DMS153 treated with DMSO at 0.1 percent for 48 hours (cell line): ENCODE measurements around the gene ZFYVE26.
"Not testable (repeated sequence)": the region's sequence is repeated elsewhere in the genome, so short reads cannot be mapped to it uniquely, and the experiment has no call there.

ENCODE experiments used
- DNase-seq: peaks from one replicate; lab custom pipeline; 2025; ENCODE audit not compliant: unreplicated experiment; lab: John Stamatoyannopoulos, UW

The ZFYVE26 gene

DNA sequence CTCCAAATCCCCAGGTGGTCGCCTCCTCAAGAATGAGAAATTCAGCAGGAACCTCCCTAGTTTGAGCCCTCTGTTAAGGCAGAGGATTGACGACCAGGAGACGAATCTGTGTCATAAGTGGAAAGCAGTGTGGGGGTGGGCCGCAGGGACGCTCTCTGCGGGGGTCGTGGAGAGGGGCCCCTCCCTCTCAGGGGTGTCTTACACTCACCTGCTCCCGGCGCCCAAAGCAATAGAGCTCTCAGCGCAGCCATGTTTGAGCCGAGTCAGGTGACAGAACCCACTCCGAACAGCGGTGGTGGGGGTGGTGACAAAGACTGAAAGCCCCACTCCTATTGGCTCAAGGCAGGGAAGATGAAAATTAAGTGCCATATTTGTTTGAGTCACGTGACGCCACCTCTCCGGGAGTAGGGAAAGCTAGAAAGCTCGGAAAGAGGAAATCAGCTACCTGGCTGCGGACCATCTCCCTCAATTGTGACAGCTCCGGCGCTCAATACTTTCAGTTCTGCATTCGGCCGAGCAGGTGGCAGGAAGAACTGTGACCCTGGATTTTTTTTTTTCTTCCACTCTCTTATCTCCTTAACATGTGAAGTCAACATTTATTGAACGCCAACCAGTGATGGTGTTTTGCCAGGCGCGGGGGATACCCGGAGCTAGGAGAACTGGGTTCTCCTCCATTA lies at the start of gene ZFYVE26:
Gene ZFYVE26 (minus strand): TSS at position 265 of the 677 bp plus-strand sequence. CDS start 627 bp downstream, outside the sequence.
- peak; percentile 92 for DNase-seq

DNA sequence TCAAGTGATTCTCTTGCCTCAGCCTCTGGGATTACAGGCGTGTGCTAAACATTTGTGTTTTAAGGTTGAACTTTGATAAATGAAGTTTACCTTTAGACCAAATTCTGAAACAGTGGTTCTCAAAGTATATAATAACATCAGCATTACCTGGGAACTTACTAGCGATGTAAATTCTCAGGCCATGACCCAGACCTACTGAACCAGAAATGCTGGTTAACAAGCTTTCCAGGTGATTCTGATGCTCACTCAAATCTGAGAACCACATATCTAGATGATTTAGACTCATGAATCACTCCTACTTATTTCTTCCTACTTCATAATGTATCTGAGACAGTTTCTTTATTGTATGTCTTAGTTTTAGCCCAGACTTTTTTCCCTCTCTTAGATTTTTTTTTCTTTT lies 46.8 kb upstream of the ZFYVE26 start:
- DNase-seq: no peak

DNA sequence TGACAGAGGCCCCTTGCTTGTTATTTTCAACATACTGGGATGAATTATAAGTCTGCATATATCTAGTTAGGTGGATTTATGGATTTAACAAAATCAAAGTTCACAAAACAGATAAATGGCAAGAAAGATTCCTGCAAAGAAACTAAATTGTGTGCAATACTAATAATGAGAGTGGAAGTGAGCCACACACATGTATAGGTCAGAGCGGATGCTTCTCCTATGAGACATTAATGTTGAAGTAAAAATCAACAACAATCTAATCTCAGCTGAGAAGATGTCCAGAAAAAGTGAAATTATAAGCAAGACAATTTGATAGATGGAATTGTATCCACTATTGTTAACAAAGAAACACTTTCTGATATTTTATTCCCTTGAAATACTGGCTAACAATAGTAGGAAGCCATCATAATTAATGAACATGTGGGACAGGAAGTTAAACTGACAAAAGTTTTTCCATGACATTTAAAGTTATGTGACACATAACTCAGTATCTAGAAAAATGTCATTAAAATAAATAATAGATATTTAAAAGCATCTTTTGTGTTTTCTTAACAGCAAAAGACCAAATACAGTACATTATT lies 42.9 kb upstream of the ZFYVE26 start:
- no peak for DNase-seq

DNA sequence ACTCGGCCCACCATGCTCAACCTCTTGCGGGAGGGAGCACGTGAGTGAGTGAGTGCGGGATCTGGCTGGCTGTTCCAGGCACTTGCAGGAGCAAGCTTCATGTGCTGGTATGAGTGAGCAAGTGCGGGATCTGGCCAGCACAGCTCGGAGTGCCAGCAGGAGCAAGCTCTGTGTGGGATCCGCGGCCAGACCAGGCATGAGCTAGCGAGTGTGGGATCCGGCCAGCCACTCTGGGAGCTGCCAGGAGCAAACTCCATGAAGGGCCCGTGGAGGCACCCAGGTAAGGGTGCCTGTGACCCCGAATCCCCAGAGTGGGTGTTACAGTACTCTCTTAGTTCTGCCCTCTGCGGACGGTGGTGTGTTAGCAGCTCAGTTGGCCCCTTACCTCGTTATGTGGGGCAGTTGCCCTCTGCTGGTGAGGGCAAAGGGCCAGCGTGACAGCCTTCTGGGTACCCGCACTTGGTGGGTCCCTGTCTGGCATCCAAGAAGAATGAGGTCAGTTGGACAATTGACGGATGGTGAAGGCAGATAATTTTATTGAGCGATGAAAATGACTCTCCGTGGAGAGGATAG lies 41.5 kb upstream of the ZFYVE26 start:
- DNase-seq: no peak

DNA sequence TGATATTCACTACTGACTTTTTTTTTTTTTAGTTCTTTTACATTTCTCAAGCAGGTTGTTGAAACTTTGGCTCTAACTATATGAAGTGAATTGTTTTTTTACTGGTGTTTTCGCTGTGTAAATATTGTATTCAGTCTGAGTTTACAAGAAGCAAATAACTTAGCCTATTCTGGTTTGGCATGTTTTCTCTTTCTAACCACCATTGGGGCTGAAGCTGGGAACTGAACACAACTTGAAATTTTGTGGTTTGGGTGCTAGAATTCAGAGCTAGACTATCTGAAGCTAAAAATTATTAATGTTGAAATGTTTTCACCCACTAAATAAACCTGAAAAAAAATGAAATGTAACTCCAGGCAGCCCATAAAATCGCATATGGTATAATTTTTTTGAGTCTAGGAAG lies 40.4 kb upstream of the ZFYVE26 start:
- DNase-seq: no peak

DNA sequence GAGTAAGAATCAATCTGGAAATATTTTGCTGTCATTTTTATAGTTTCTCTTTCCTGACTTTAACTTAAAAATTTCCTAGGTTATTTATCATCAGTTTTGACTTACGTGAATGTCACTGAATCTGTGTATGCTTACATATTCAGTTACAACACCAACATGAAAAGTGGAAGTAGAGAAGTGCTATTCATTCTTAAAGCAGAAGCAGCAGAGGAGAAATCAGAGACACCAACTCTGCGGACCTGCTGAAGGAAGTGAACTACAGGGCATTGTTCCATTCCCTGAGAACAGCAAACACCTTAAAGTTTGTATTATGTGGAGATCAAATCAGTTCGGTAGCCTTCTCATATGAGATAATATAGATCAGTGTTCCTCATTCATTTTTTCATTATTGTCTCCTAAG lies 37.3 kb upstream of the ZFYVE26 start:
- no peak for DNase-seq

DNA sequence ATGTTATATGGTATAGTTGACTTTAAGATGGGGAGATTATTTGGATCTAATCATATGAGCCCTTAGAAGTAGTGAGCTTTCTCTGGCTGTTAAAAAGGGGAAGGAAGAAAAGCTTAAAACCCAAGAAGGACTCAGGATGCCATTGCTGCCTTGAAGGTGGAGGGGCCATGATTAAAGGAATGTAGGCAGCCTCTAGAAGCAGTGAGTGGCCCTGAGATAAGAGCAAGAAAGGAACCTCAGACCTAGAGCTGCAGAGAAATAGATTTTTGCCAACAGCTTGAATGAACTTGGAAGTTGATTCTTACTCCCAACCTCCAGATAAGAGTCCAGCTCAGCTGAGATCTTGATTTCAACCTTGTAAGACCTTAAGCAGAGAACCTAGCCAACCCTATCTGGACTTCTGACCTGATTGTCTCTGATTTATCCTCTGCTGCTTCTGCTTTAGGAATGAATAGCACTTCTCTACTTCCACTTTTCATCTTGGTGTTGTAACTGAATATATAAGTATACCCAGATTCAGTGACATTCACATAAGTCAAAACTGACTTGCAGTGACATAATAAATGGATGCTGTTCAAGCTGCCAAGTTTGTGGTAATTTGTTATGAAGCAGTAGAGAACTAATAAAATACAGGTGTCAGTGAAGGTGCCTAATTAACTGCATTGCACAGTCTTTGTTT lies 36.7 kb upstream of the ZFYVE26 start:
- DNase-seq: no peak

DNA sequence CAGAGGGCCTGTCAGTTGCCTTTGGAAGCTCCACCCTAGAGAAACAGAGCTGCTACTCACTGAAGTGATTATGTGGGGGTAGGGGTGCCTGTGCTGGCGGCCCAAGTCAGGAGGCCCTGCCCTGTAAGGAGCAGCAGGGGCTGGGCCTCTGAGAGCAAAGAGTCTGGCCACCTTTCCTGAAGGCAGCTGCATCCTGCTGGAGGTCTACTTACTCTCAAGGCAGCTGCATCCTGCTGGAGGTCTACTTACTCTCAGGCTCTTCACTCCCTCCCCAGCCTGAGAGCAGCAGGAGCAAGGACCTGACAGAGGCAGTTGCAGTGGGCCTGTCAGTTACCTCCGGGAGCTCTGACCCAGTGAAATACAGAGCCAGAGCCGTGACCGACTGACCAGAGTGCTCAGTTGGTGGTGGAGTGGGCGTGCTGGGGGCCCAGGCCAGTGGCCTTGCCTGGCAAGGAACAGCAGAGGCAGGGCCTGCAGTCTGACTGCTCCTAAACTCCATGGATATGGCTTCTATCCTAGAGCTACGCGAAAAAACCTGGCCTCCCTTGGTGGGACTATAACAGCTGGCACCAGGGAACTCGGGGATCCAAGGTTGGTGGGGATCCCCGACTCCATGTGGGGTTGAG lies 35.5 kb upstream of the ZFYVE26 start:
- DNase-seq: no peak

DNA sequence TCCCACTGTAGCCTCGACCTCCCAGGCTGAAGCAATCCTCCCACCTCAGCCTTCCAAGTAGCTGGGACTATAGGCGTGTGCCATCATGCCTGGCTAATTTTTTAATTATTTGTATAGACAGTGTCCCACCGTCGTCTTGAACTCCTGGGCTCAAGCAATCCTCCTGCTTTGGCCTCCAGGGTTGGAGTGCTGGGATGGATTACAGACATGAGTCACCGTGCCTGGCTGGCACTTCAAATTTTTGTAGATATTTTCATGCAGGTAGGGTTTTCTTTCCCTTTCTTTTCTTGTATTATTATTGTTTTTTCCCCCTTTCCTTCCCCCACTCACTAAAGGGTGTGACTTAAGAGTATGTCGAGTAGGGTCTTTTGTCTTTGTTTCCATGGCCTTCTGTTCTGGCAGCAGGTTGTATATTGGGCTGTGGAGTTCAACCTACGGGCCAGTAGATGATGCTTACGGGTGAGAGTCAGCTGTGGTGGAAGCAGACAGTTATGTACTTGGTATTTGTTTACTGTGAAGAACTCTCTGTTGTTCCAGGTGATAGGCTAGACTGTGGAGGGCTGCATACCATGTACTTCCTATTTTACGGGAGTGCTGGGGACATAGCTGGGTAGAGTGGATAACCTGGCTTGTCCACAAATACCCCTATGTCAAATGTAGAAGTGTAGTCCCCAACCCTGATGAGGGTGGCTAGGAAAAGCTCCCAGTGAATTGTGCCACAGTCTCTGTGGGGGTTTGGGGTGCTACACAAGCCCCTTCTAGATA lies 33.9 kb upstream of the ZFYVE26 start:
- no peak for DNase-seq

DNA sequence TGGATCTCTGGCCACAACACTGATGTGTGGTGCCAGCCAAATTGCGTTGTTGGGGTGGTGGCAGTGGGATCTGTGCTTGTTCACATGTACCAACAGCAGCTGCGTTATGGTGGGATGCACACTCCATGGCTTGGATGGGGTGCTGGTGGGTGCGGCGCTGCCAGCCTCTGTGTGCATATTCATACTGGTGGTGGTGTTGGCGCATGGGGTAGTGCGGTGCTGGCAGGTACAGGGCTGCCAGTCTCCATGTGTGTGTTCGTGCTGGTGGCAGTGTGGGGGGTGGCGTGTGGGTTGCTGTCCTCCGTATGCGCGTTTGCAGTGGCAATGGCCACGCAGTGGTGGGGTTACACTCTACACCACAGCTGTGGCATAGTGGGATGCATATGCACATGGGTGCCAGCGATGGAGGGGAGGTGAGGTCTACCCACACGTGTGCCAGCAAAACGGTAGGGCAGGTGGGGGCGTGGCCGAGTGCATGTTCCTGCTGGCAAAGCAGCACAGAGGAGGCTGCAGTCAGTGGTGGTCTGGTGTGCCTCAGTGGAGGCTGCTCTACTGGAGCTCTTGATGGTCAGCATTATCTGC lies 29.7 kb upstream of the ZFYVE26 start:
- DNase-seq: no peak

DNA sequence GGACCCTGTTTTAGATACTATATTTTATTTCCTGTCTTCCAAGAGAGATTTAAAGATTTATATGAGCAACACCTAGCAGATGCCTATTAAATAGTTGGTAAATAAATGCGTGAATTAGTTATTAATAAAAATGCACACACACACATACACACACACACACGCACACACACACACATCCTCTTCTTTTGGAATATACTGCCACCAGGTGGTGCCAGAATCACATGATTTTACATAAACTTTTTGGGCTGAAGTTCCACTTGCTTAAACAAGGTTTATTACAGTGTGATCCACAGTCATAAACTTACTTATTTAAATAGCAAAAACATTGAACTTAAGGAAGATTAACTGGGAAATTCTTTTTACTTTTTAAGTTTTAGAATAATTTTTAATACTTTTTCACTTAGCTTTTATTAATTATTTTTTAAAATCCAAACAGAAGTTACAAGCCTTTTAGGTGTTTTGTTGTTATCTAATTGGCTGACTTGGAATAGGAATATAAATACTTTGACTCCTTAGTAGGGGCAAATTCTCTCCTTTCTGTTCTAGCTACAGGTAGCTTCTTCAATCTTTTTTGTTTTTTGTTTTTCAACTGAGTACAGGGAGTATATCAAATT lies 20.7 kb upstream of the ZFYVE26 start:
- peak; percentile 29 for DNase-seq

DNA sequence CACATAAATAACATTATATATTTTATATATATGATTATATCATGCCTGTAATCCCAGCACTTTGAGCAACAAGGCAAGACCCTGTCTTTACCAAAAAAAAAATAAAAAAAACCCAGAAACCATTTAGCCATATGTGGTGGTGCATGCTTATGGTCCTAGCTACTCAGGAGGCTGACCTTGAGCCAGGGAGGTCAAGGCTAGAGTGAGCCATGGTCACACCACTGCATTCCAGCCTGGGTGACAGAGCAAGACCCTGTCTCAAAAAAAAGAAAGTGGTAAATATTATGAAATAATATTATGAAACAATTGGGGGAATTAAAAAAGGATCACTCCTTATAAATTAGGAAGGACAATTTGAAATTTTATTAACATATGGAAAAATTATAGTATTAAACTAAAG lies 19.2 kb upstream of the ZFYVE26 start:
- DNase-seq: no peak

DNA sequence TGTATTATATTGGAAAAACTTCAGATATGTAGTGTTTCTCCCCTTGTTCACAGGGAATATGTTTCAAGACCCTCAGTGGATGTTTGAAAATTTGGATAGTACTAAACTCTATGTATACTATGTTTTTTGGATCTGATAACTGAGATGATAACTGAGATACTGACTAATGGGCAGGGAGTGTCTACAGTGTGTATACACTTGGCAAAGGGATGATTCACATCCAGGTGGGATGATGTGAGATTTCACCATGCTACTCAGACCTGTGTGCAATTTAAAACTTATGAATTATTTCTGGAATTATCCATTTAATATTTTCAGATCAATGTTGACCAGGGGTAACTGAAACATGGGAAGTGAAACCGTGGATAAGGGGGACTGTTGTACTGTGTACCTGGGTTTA lies 17.0 kb upstream of the ZFYVE26 start:
- DNase-seq: no peak

DNA sequence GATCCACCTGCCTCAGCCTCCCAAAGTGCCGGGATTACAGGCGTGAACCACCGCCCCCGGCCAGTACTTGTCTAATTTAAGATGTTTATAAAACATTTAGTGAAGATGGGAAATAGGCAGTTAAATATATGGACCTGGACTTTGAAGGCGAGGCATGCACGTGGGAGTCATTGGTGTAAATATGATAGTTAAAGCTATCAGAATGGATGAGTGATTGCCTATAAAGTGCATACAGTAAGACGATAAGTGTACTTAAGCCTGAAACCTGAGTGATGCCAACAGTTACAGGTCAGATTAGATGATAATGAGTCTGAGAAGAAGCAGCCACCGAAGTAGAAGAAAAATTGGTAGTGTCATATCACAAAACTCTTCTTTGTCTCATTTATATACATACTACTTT lies 14.7 kb upstream of the ZFYVE26 start:
- DNase-seq: no peak

DNA sequence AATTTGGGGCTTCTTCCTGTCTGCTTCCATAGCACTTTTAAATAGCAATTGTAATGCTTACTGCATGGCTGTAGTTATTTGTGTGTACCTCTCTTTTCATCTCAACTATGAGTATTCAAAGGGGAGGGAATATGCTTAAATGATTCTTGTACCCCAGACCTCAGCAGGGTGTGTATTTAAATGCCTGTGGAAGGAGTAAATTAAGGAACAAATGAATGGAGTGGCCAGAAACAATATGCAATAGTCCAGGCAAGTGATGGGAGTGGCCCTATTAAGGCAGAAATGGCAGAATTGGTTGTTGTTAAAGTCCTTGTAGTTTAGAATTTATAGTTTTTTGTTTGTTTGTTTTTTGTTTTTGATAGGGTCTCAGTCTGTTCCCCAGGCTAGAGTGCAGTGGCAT lies 4.7 kb upstream of the ZFYVE26 start:
- DNase-seq: no peak

DNA sequence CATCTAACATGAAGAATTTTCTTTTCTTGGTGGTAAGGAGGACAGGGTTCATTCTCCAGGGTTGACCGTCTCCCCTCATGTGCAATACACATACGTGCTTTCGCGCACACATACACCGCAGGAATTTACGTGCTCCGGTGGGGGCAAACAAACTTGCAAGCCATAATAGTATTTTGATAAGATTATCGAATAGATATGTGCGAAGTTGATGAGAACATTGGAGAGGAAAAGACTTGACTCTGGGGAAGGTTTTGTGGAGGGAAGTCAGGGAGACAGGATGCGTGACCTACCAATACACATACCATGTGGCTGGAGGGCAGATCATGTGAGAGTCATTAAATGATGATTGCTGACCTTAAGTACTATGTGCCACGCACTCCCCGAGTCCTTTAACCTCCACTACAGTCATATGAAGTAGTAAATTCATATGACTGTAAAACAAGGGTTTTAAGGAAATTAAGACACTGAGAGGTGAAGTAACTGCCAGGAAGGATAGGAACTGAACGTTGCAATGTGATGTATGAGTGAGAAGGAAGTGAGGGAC lies 4.1 kb upstream of the ZFYVE26 start:
- DNase-seq: no peak

DNA sequence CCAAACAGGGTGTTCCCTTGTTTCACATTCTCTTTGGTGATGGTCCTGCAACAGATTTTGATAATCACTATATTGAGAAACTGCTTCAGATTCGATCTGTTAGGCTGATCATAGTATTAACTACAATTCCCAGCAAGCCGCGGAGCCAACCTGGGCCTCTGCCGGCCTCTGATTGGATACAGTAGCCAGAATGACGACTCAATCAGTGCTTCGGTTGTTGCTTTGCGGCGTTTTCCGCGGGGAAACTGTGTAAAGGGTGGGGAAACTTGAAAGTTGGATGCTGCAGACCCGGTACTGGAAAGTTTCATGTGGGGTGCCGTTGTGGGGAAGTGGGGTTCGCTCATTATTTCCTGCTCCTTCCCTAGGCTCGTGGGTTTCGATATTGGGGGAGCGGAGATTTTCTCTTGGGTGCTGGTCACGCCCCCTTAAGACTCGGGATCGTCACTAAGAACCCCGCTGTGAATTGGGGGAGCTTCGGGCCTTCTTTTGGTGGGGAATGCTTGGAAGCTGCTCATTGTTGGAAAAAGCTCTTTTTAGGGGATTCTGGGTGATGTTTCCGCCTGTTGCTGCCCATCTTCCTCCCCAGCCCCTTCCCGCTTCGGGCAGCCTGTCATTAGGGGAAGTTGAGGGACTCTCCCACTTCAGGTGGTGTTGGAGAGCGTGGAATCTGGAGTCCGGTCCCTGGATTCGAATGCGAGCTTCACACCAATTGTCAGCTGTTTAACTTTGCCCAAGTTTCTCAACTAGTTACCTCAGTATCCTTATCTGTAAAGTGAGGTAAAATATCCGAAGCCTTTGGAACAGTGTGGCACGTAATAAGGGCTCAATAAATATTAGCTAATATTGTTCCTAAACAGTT lies 3.4 kb upstream of the ZFYVE26 start, which contains the start of gene RAD51B:
Gene RAD51B (plus strand): TSS at position 217 of the 859 bp plus-strand sequence.
- peak; percentile 77 for DNase-seq

DNA sequence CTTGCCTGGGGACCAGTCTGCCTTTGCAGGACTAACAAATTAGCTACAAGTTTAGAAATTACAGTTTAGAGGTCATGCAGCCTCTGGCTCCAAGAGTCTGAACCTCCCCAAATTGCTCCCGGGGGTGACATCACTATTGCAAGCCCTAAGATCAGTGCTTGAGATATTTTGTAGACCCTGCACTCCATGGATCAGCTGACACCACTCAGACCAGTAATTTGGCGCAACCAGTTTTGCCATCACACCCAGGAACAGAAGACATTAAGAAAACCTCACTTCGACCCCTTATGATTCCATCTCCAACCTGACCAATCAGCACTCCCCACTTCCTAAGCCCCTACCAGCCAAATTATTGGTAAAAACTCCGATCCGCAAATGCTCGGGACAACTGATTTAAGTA lies 2.1 kb upstream of the ZFYVE26 start:
- not testable (repeated sequence) for DNase-seq
